HG03342 (cell line): ENCODE data around the gene PRDM16.

Source experiments
- ATAC-seq: cut with Tn5 transposase; IDR thresholded peaks from one replicate; pipeline ENCODE4 v1.9.1; 2021; ENCODE audit warnings: mild to moderate bottlenecking, moderate library complexity; ENCODE audit not compliant: unreplicated experiment

The PRDM16 gene

DNA sequence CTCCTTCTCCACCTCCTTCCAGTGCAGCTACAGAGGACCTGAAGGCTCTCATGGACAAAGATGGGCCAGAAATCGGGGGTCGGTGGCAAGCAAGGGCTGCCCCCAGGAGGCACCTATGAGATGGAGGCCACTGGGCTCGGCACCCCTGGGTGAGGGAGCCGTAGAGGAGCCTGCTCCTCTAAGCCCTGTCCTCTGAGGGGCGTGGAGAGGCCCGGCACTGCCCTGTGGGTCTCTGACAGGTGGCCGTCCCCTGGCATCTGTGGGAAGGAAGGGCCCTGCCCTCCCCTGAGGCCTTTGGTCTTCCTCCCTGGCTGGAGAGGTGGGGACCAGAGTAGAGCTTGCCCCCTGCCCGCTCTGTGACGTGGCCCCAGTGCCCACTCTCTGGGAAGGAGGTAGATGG is 30.9 kb downstream of the PRDM16 start:
- ATAC-seq = no peak

DNA sequence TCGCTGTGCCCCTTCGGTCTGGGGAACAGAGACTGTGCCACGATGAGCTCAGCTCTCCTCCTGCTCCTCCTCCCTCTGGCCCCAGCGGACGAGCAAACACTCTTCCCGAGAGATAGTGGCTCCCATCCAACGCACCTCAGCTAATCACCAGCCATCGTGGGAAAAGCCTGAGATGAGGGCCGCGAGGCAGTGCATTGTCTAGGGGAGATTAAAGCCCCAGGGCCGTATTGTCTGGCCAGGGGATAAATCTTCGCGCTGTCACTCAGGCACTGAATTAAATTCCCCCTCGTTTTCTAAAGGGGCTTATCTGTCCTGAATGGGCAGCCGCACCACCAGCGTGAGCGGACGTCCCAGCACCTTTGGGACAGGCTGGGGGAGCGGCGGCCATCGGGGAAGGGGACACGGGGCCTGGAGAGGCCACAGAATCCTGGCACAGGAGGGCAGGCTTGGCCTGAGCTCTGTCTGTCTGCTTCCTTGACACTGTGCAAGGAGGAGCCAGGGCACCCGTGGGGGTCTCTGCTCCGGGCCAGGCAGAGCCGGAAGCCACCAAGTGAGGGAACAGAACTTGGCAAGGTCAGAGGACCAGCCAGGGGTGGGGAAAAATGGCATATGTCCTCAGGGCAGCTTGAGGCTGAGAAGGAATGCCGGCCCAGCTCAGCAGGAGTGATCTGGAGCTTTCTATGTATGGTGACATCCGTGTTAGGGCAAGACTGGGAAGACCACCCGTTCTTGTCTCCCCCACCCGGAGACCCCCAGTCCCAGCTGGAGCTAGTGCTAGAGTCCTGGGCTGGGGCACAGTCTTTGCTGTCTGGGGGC is 32.3 kb downstream of the PRDM16 start:
- no peak for ATAC-seq

DNA sequence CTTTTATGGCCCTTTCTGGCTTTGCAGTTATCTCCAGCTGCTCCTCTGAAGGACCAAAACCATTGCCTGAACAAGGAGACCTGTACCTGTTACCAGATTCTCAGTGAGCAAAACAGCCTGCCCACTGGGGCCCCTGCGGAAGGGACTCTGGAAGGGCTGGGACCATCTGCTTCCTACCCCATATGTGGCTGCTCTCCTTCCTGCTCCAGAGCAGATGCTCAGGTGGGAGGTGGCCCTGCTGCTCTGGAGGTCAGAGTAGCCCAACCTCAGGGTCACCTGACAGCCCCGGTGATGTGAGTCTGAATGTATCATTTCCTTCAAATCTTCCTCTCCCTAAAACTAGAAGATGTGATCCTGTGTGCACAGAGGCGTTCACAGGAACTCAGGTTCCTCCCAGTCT is 33.6 kb downstream of the PRDM16 start:
- no peak for ATAC-seq

DNA sequence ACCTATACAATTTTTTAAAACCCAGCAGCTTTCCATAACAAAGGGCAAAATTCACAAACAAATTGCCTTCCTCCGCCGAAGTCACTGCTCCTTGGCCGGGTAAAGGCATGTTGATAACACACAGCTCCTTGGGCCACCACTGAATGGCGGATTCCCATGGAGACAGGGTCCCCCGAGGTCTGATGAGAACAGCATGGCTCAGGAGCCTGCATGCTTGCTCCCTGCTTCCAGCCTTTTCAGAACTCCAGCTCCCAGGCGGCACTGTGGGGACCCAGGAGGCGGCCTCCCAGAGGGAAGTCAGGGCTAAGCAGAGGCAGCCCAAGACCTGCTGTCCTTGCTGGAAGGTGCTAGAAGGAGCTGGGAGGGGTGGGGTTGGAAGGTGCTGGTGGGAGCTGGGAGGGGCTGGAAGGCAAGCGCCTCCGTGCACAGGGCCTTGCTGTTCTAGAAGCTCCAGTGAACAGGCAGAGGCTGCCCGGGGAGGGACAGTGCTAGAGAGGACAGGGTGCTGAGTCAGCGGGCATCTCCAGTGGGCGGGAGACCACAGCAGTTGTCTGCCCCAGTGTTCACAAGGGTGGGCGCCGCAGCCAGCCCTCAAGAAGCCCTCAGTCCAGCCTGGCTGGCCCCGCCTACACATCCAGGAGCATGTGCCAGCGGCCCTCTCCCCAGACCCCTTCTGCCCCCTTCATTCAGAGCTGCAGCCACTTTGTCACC is 35.1 kb downstream of the PRDM16 start:
- no peak for ATAC-seq

DNA sequence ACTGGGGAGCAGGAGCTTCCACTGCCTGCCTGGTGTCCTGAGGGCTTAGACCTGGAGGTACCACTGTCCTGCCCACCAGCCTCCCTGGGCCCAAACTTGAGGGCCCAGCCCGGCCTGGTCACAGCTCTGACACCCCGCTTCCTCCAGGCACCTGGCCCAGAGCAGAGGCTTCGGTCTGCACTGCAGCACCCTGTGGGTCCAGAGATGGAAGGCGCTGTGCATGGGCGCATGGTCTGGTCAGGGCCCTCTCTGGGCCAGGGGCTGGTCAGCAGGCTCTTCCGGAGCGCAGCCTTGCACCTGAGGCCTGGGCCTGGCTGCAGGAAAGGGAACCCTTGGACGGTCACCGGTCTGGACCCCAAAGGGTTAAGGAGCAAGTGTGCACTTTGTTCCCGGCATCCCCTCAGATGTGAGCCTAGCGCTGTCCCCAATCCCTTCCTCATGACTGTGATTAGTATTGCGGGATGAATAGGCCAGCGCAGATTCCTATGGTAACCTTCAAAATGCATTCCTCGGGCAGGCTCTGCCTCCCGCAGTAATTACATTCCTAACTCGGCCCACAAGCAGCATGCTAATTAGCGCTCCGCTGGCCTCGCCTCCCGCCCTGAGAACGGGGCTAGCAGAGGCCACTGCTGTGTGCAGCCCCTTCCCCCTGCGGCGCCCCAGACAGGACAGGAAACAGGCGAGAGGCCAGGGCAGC is 36.3 kb downstream of the PRDM16 start:
- ATAC-seq = no peak

DNA sequence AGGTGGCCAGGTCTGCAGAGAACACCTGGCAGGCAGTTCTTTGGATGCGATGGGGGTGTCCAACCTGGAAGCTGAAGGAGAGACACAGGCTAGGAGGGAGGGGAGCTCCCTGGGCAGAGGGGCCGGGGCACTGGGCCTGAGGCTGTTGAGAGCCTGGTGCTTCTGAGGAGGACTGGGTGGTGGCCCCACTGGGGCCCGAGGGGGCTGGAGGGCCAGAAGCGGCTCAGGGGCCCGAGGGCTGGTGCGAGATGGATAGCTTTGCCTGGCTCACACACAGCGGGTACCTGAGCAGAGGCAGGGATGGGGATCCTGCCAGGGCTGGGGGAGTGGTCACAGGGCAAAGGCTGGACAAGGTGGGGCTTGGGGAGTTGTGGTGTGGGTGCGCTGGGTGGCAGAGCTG is 37.2 kb downstream of the PRDM16 start:
- no peak for ATAC-seq

DNA sequence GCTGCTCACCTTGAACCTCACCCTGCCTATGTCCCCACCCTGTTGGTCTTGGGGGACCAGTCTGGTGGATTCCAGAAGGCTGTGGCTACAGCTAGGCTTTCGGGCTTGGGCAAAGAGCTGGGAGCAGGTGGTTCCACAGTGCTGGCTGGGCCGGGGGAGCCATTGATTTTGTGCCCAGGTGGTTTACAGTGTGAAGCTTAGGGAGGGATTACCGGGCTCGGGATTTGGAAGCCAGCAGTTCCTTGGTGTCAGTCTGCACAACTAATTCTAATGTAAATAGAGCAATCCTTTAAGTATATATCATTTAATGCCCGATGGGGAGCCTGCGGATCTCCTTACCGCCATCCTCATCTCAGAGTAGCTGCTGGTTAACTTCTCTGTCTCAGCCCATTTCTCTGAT is 38.2 kb downstream of the PRDM16 start:
- ATAC-seq = no peak

DNA sequence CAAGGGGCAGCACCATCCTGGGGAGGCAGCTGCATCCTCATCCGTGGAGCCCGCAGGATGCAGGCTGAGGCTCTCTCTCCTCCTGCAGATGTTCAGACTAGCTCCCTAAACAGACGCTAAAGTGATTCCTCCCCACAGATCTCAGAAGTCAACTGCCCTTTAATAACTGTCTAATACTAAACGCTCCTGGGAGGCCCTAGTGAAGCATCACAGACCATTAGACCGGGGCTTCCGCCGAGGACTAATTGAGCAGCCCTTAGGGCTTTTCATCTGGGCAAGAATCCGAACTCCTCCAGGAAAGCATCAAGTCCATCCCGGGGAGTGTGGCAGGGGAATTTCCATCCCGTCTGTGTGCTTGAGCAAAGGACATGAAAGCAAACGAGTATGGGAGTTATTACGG is 40.4 kb downstream of the PRDM16 start:
- no peak for ATAC-seq

DNA sequence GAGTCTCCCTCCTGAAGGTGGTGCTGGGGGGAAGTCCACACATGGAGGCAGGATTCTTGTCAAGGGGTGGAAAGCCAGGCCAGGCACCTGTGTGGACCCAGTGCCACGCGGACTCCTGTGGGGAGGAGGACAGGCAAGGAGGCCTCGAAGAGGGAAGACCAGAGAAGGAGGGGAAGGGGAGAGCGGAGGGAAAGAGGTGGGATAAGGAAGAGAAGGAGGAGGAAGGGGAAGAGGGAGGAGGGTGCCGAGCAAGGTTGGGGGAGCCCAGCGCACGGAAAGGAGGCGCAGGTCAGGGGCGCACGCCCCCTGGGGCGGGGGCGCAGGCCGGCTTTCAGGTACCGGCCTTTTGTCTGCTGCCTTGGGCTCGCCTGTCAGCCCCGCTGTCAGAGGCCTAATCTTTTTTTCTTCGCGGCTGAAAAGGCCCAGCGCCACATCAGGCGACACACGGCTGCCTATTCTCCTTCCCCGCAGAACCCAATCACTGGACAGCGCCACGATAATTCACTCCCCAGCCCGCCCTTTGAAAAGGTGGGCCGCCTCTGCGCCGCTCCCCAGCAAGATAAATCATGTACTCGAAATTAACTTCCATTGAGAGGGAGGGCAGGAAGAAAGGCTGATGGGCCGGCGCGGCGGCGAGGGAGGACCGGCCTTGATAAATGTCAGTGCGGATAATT is 42.5 kb downstream of the PRDM16 start:
- ATAC-seq = no peak

DNA sequence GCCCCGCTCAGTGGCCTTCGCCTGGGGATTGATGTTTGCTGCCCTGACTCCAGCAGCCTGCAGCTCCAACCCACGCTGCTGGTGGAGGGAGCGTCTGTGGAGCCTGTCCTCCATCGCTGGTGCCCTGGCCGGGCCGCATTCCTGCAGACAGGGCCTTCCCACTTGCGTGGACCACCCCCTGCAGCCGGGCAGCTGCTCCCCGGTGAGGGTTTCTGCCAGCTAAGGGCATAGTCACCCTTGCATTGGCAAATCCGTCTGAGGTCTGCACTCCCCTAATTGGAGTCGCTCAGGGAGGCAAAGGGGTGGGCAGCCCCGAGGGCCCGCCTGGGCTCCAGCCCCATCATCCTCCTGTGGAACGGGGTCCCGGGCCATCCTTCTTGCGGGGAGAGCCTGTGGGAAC is 43.5 kb downstream of the PRDM16 start:
- no peak for ATAC-seq

DNA sequence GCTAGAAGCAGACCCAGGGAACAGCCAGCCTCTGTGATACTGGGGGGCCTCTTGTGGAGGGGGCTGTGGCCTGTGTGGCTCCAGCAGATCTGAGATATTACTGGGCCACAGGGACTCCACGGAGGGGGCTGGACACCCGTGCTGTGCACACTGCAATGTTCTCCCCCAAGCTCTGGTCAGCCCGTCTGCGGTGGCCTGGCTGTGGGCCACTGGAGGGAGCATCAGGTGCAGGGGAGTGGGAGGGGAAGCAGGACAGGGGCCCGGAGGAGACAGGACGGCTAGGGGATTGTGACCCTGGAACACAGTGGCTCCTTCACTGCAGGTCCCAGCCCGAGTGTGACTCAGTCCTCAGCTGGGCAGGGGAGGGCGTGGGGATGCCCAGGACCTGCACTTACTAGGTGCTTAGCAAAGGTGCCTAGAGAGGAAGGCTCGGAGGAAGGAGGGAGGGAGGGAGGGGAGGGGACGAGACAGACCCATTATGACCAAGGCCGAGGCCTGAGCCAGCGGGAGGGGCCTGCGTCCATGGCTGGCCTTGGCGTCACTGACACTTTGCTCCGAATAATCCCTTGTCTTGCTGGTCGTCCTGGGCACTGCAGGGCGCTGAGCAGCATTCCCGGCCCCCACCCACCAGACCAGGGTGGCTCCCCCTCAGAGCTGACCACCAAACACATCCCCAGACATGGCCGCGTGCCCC is 44.2 kb downstream of the PRDM16 start:
- ATAC-seq = no peak

DNA sequence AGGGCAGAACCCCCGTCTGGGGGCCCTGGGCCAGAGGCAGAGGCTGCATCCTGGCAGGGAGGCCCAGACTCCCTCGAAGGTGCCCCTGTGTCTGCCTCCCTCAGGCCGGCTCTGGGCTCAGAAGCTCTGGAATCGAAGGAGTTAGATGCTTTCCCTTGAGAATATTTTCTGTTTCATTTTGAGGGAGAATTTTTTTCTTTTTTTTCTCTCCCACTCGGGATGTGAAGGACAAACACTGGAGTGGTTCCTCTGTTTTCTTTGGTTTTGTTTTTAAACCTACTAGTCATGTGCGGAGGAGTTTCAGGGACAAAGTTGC is 44.7 kb downstream of the PRDM16 start:
- ATAC-seq = no peak

DNA sequence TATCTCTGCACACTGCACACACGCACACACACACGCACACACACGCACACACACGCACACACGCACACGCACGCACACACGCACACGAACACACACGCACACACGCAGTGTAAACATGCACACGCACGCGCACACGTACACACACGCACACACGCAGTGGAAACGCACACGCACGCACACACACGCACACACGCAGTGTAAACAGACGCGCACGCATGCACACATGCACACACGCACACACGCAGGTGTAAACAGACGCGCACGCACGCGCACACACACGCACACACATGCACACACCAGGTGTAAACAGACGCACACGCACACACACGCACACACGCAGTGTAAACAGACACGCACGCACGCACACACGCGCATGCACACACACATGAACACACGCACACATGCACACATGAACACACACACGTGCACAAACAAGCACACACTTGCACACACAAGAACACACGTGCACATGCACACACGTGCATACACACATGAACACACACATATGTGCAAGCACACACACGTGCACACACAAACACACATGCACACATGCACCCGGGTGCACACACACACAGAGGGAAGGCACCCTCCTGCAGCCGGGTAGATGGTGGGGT is 45.2 kb downstream of the PRDM16 start:
- ATAC-seq = no peak

DNA sequence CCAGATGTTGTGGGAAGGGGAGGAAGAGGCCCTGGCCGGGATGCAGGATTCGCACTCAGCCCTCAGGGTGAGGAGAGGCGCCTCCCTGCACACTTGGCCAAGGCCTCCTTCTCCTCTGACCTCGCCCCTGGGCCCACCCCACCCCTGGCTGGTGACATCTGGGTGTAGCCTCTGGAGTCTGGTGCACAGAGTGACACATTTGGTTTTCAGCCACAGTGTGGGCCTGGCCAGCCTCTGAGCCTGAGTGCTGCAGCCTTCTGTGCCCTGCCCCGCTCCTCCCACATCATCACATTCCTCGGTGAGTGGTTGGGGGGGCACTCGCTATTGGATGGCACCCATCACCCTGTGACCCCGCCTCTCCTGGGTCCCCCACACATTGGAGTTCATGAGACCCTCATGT is 45.8 kb downstream of the PRDM16 start:
- no peak for ATAC-seq

DNA sequence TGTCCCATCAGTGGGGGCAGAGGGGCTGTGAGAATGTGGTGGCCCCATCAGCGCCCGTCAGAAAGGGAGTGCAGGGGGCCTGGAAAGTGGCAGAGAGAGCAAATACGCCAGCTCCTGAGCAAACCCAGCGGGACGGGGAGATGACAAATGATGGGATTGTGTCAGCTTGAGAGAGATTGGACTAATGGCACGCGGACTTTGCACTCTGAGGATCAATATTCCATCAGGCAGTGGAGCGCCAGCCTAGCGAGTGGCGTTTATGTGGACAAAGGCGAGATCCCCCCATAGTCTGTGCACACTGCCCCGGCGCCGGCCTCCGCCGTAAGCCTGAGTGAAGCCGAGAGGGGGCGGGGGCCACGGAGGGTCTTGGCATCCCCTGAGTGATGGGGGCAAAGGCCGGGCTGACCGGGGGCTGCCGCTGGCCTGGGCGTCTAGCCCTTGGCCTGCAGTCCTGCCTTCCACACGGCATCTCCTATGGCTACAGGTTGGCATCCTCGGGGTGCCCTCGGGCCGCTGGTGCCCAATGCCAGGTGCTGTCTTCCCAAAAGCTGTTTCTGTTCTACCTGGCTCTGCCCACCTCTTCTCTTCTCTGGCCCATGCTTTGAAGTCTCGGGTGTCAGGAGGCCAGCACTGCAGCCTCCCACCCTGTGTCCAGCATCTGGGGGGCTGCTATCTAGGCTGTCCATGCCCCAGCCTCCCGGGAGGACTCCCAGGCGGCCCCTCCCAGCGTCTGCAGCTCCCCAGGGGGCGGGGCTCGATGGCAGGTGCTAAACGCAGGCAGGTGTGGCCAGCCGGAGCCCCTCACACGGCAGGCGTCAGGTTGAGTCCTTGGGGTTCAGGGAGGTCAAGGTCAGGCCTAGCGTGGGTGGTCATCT is 46.5 kb downstream of the PRDM16 start:
- no peak for ATAC-seq

DNA sequence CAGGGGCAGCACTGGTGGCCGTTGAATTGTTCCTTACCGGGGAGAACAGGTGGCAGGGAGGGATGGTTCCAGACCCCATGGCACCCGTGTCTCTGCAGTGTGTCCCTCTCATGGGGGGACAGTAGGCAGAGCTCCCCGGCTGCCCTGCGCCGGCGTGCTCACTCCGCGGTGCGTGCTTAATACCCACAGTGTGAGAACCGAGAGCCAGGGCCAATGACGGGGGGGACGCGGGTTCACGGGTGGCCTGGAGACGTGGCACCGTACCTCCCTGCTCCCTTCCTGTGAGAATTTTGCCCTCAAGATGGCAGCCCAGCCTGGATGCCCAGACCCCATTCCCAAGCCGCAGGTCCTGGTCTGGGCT is 47.1 kb downstream of the PRDM16 start:
- no peak for ATAC-seq

DNA sequence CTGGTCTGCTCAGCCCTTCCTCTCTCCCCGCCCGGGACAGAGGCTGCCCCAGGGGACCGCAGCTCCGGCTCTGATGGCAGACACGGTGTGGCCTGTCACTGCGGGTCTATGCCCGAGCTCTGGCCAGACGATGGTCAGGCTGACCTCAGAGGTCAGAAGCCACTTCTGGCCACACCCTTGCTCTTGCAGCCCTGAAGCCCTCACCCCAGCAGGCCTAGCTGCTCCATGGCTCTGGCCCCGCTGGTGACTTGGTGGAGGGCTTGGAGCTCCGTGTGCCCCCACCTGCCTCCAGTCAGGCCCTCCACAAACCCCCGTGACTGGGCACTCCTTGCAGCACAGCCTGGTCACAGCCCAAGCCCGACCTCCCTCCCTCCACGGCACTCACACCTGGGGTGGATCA is 47.6 kb downstream of the PRDM16 start:
- ATAC-seq = no peak

DNA sequence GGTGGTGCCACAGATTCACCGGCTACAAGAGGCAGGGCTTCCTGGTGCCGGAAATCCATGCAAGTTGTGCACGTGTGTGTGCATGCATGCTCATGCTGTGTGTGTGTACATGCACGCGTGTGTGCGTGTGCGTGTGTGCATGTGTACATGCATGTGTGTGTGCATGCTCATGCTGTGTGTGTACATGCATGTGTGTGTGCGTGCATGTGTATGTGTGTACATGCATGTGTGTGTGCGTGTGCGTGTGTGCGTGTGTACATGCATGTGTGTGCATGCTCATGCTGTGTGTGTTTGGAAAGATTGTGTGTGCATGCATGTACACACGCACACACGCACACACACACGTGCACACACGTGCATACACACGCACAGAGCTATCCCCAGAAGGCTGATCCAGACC is 48.9 kb downstream of the PRDM16 start:
- ATAC-seq = no peak

DNA sequence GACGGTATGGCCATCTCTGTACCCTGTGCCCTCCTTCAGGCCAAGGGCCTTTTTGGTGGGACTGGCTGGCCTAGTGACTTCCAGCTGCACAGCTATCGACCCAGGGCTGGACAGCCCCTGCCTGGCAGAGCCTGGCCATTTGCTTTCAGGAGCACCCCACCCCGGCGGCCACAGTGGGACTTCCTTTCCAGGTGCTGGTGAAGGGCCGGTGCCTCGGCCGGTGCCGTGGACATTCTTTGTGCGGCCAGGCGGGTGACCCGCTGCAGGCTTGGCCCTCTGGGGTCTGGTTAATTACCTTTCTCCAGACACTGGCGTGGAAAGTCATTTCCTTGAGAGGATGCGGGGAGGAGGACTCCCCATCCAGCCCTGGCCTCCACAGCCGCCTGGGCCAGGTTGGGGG is 50.1 kb downstream of the PRDM16 start:
- ATAC-seq = no peak

DNA sequence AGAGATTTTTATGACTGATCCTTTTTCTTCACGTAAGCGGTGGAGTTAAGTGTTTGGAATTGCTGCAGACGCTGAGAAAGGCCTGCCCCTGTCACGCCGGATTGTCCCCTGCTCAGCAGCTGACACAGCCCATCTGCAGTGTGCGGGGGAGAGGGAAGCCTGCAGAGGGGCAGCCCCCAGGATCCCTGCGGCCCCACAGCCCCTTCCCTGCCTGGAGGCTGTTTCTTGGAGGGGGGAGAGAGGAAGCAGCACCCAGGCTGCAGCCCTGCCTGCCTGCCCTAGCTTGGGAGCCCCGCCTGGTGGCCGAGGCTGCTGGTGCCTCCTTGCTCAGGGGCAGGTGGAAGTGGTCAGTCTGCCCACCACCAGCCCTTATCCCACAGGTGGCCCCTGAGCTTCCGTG is 50.7 kb downstream of the PRDM16 start:
- ATAC-seq = no peak
